A549 (cell line): Measurements from ENCODE around the gene KCNAB3.

Source experiments
- BHLHE40 ChIP-seq: IDR thresholded peaks from 2 replicates; pipeline ENCODE4 v1.6.1; 2012; ENCODE audit warnings: low read depth, low read length, inconsistent platforms
- CHD4 ChIP-seq: fragments of 200-600 bp; sonication (generic); IDR thresholded peaks from 2 replicates; pipeline ENCODE4 v1.6.1; 2016; ENCODE audit warnings: antibody characterized with exemption, mild to moderate bottlenecking, borderline replicate concordance
- CTCF ChIP-seq: fragments of >200 bp; sonication (Bioruptor Twin); formaldehyde crosslinking; IDR thresholded peaks from 3 replicates; pipeline ENCODE4 v1.5.1; 2016
- EP300 ChIP-seq, 2 experiments: fragments of >200 bp; sonication (Bioruptor Twin); formaldehyde crosslinking; IDR thresholded peaks; 2 replicates in 1 of 2; 3 replicates in 1 of 2; pipeline ENCODE4 v1.6.1; 2016 to 2017
- ESRRA ChIP-seq: fragments of 150-350 bp; IDR thresholded peaks from 2 replicates; pipeline ENCODE4 v1.6.1; 2014; ENCODE audit warnings: mild to moderate bottlenecking, low read length, borderline replicate concordance
- HOXA7 ChIP-seq: fragments of 250-450 bp; sonication (Bioruptor Pico); IDR thresholded peaks from 2 replicates; pipeline ENCODE4 v1.5.0; 2020; ENCODE audit warnings: mild to moderate bottlenecking, moderate library complexity
- POLR2A ChIP-seq: IDR thresholded peaks from 2 replicates; pipeline ENCODE4 v1.6.1; 2012; ENCODE audit warnings: mild to moderate bottlenecking, low read length
- RAD21 ChIP-seq, 2 experiments: fragments of >200 bp in 1 of 2; sonication (Bioruptor Twin) in 1 of 2; formaldehyde crosslinking in 1 of 2; IDR thresholded peaks in 1 of 2; conservative IDR thresholded peaks in 1 of 2; 2 replicates in 1 of 2; 3 replicates in 1 of 2; pipeline ENCODE4 v1.6.1; 2012 to 2018; ENCODE audit warnings: inconsistent platforms in 1 of 2
- REST ChIP-seq: fragments of 200-600 bp; sonication (generic); IDR thresholded peaks from 2 replicates; pipeline ENCODE4 v1.6.1; 2016; ENCODE audit warnings: antibody characterized with exemption, mild to moderate bottlenecking, moderate library complexity

- no peak for TF ChIP-seq EP300 (IDR thresholded peaks at IDR 0.05)
- TF ChIP-seq HOXA7 (CRISPR knock-in tag): no peak
- TF ChIP-seq BHLHE40: no peak
- TF ChIP-seq CTCF: no peak
- TF ChIP-seq POLR2A: no peak
- no peak for TF ChIP-seq REST
- TF ChIP-seq CHD4: no peak
- TF ChIP-seq ESRRA: no peak
- TF ChIP-seq RAD21 (conservative IDR thresholded peaks at IDR 0.05 in 1 of 2, IDR thresholded peaks at IDR 0.05 in 1 of 2): no peak
These were observed 36.3 kb downstream of the KCNAB3 start for GRCh38 chr17:7893187-7893880.
